Measurements from ENCODE around the gene HESX1. TPM values are rescaled to one million over a fixed set of nuclear protein-coding genes. Genes with fewer than 3 reads are reported as not detected.

Gene HESX1
- total RNA-seq, 4 donors from 2014 or later, result not detected

DNA sequence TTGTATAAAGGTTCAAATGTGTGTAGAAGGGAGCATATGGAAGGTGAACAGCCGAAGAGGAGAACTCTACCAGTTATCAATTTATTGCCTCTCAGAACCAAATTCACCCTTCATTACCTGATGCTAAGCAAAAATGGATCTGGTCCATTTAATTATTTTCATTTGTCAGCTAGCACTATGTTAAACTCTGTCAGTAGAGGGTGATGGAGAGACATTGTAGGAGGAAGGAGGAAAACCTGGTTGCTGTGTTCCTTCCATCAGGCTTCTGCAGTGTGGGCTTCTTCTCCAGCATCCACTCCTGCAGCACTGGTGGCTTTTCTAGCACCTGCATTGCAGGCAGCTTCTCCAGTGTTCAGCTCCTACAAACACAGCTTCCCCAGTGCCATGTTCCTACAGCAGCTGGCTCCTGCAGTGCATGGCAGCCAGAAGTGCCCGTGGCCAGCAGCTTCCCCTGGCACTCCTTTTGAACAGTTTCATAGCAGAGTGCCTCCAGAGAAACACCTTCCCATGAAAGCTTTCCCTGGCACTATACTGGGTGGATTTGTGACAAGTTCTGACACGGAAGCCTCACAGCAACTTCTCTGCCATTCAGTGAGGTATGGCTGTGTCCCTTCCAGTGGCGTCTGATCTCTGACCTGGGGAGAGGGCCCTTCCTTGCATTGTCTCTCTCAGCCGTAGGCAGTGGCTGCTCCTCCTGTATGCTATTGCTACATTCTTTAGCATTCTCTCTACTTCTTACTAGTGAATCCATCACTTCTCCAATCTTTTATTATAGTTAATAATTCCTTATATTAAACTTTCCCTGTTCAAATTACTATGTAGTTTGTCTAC, 20.0 kb downstream of the HESX1 start:
- H3K27ac ChIP-seq, result no peak overlapping the region
- no peak for TF ChIP-seq POLR2A (IDR thresholded peaks at IDR 0.05)
- TF ChIP-seq, protein P1, sequence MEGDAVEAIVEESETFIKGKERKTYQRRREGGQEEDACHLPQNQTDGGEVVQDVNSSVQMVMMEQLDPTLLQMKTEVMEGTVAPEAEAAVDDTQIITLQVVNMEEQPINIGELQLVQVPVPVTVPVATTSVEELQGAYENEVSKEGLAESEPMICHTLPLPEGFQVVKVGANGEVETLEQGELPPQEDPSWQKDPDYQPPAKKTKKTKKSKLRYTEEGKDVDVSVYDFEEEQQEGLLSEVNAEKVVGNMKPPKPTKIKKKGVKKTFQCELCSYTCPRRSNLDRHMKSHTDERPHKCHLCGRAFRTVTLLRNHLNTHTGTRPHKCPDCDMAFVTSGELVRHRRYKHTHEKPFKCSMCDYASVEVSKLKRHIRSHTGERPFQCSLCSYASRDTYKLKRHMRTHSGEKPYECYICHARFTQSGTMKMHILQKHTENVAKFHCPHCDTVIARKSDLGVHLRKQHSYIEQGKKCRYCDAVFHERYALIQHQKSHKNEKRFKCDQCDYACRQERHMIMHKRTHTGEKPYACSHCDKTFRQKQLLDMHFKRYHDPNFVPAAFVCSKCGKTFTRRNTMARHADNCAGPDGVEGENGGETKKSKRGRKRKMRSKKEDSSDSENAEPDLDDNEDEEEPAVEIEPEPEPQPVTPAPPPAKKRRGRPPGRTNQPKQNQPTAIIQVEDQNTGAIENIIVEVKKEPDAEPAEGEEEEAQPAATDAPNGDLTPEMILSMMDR (IDR thresholded peaks at IDR 0.05), result peak in 1 of 4 experiments; percentile 8
- no peaks in the 10 kb centered on the region for H3K36me3 ChIP-seq
- no peak for DNase-seq
- no peaks in the 10 kb centered on the region for H3K27me3 ChIP-seq
- intact Hi-C loops (cut with DNase I; ENCODE audit: low total_unique reads), result no loop called here
- no peaks in the 10 kb centered on the region for H3K4me1 ChIP-seq
- H3K9me3 ChIP-seq, result no peaks in the 10 kb centered on the region
- no peak overlapping the region for H3K4me3 ChIP-seq

GRCh38 chr3:57176045-57176444, 23.7 kb downstream of the HESX1 start:
- no peaks in the 10 kb centered on the region for H3K9me3 ChIP-seq
- TF ChIP-seq POLR2A (IDR thresholded peaks at IDR 0.05), result no peak
- TF ChIP-seq, protein P1 (IDR thresholded peaks at IDR 0.05), result no peak
- DNase-seq, result no peak
- intact Hi-C loops (cut with DNase I; ENCODE audit: low total_unique reads), result no loop called here
- no peak overlapping the region for H3K4me3 ChIP-seq
- no peaks in the 10 kb centered on the region for H3K4me1 ChIP-seq
- H3K27me3 ChIP-seq, result no peaks in the 10 kb centered on the region
- no peak overlapping the region for H3K27ac ChIP-seq
- H3K36me3 ChIP-seq, result no peaks in the 10 kb centered on the region

- no peaks in the 10 kb centered on the region for H3K36me3 ChIP-seq
- TF ChIP-seq, protein P1 (IDR thresholded peaks at IDR 0.05), result no peak
- no peak for TF ChIP-seq POLR2A (IDR thresholded peaks at IDR 0.05)
- no peaks in the 10 kb centered on the region for H3K4me1 ChIP-seq
- intact Hi-C loops (cut with DNase I; ENCODE audit: low total_unique reads), result no loop called here
- H3K27me3 ChIP-seq, result no peaks in the 10 kb centered on the region
- no peak overlapping the region for H3K4me3 ChIP-seq
- no peak for DNase-seq
- H3K27ac ChIP-seq, result no peak overlapping the region
- no peaks in the 10 kb centered on the region for H3K9me3 ChIP-seq
Observed at GRCh38 chr3:57173687-57174086, 26.1 kb downstream of the HESX1 start.

GRCh38 chr3:57170946-57171345, 28.8 kb downstream of the HESX1 start:
- intact Hi-C loops (cut with DNase I; ENCODE audit: low total_unique reads), result no loop called here
- Histone ChIP-seq H3K9me3 (no peaks in the 10 kb centered on the region), H3K36me3 (no peaks in the 10 kb centered on the region), H3K4me1 (no peaks in the 10 kb centered on the region), H3K27ac (no peak overlapping the region), H3K27me3 (no peaks in the 10 kb centered on the region), H3K4me3 (no peak overlapping the region)
- no peak for TF ChIP-seq POLR2A (IDR thresholded peaks at IDR 0.05)
- TF ChIP-seq, protein P1 (IDR thresholded peaks at IDR 0.05), result no peak
- no peak for DNase-seq

DNA sequence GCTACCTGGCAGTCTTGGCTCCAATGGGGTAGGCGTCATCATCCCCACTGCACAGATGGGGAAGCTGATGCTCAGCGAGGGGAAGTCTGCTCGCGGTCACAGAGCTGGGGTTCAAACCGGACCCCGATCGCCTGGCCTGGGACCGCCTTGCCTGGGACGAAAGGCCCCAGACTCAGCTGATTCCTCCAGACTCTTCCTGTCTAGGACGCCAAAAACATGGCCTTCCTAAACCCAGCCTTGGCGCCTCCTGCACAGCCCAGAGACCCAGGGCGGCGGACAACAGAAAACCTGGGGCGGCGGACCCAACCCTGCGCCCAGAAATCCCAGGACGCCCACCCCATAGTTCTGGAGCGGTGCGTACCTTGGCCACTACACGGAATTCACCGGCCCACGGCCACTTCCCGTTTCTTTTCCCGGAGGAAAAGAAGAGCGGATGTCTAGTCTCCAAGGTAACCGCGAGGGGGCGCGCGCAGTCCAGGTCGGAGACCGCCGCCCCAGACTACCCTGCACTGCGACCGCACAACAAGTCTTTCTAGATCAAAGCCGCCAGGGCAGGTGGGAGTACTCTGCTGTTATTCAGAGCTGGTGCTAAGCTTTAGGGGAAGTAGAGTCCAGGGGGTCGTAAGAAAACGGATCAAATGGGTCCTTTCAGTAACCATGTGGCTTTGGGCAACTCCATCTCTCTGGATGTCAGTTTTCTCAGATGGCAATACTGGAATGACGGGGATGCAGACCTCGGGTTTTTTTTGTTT, 29.7 kb downstream of the HESX1 start:
- DNase-seq, result peak; percentile 73 to 77
- no peak overlapping the region for H3K27ac ChIP-seq
- intact Hi-C loops (cut with DNase I; ENCODE audit: low total_unique reads), result loop anchor here (10.0 kb wide), 2 partner anchors 55 to 65 kb away; partner anchors contain the start of gene APPL1

More for the DNA sequence above, 29.7 kb downstream of the HESX1 start:
- Histone ChIP-seq H3K9me3 (no peaks in the 10 kb centered on the region), H3K4me1 (no peaks in the 10 kb centered on the region), H3K27me3 (no peaks in the 10 kb centered on the region), H3K4me3 (peak overlapping the region; percentile 22 to 40), H3K36me3 (no peaks in the 10 kb centered on the region)
- TF ChIP-seq POLR2A (IDR thresholded peaks at IDR 0.05), result no peak
- TF ChIP-seq, protein P1 (IDR thresholded peaks at IDR 0.05), result peak; percentile 83 to 90 (median 88)

Measured in uterus (tissue), 4 donors.